ENCODE data around the gene FKBP1B. TPM values are rescaled to one million over a fixed set of nuclear protein-coding genes. Genes with fewer than 3 reads are reported as not detected.

The FKBP1B gene
- total RNA-seq, 1 experiment from 2014 or later, result 11.8 TPM

DNA sequence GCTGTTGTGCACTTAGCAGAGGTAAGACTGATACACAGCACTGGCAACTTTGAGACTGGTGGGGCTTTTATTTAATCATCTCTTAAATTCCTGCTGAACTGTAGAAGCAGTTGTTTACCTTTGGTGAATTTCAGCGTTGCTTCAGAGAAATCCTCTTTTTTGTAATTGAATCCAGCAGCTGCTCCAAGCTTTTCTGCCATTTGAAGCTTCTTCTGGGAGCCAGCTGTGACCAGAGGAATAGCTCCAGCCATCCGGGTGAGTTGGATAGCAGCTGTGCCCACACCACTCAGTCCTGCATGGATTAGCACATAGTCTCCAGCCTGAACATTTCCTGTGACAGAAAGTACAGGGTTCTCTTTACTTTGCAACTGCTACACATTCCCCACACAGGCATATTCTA is 31.2 kb downstream of the FKBP1B start:
- H4K20me1 ChIP-seq (ENCODE audit: insufficient read depth), result no peaks in the 10 kb centered on the region
- H3K9me3 ChIP-seq (ENCODE audit: control insufficient read depth in 1 of 2, insufficient read depth in 1 of 2, low read depth in 1 of 2, low read length in 2 of 2), result no peaks in the 10 kb centered on the region
- no peak overlapping the region for H3K4me3 ChIP-seq (replicated peaks in 1 of 2; ENCODE audit: low read depth in 1 of 2, low read length in 2 of 2)
- intact Hi-C loops (cut with micrococcal nuclease), result loop anchor here (5.0 kb wide), 1 partner anchor 258 kb away; no protein-coding TSS in a partner anchor
- RAD21 ChIA-PET (ENCODE audit: low non-redundant PET in 1 of 2, low total read pairs in 2 of 2, uncharacterized antibody in 2 of 2, unreplicated experiment in 2 of 2), result no interaction called here
- no peaks in the 10 kb centered on the region for H3K27me3 ChIP-seq (ENCODE audit: insufficient read depth, low read length)
- no peak overlapping the region for H3K27ac ChIP-seq (ENCODE audit: low read depth, low read length)
- POLR2A ChIA-PET, result no interaction called here
- DNase-seq (ENCODE audit: low read depth, low spot score) (no peak), ATAC-seq (no peak)
- H3K4me1 ChIP-seq (ENCODE audit: control insufficient read depth in 1 of 2, insufficient read depth in 2 of 2, low read length in 2 of 2), result peaks cover 11 to 26% of the 10 kb centered on the region in 2 experiments
- TF ChIP-seq SIN3A (IDR thresholded peaks at IDR 0.05; ENCODE audit: low read depth) (no peak), POLR2AphosphoS5 (IDR thresholded peaks at IDR 0.05; ENCODE audit: low read depth, low read length) (0 out of 2 replicates have a peak, but pooled peaks have one; percentile 9), POLR2A (IDR thresholded peaks at IDR 0.05; ENCODE audit: borderline replicate concordance, extremely low read depth, insufficient read depth, insufficient read length) (no peak), EZH2 (IDR thresholded peaks at IDR 0.05) (no peak), ZNF274 (IDR thresholded peaks at IDR 0.05; ENCODE audit: low read depth, low read length) (no peak), SP1 (IDR thresholded peaks at IDR 0.05; ENCODE audit: low read depth) (no peak)
- TF ChIP-seq, protein P1, sequence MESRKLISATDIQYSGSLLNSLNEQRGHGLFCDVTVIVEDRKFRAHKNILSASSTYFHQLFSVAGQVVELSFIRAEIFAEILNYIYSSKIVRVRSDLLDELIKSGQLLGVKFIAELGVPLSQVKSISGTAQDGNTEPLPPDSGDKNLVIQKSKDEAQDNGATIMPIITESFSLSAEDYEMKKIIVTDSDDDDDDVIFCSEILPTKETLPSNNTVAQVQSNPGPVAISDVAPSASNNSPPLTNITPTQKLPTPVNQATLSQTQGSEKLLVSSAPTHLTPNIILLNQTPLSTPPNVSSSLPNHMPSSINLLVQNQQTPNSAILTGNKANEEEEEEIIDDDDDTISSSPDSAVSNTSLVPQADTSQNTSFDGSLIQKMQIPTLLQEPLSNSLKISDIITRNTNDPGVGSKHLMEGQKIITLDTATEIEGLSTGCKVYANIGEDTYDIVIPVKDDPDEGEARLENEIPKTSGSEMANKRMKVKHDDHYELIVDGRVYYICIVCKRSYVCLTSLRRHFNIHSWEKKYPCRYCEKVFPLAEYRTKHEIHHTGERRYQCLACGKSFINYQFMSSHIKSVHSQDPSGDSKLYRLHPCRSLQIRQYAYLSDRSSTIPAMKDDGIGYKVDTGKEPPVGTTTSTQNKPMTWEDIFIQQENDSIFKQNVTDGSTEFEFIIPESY (IDR thresholded peaks at IDR 0.05; ENCODE audit: extremely low read depth, insufficient replicate concordance, low read length), result no peak
- H2AFZ ChIP-seq (ENCODE audit: low read depth, low read length, poor library complexity, severe bottlenecking), result no peak overlapping the region
- BruUV-seq (replicated peaks), result no TSS peak
- CTCF ChIA-PET, result no interaction called here
- no peaks in the 10 kb centered on the region; a peak in 2 of 4 replicates for H3K36me3 ChIP-seq (ENCODE audit: control insufficient read depth in 1 of 2, insufficient read depth in 2 of 2, low read length in 2 of 2)
- H3K79me2 ChIP-seq (ENCODE audit: insufficient read depth, low read length), result peaks cover 4% of the 10 kb centered on the region
- no peaks in the 10 kb centered on the region for H3K9me2 ChIP-seq (ENCODE audit: insufficient read depth)
- no peak overlapping the region for H3K4me2 ChIP-seq (ENCODE audit: low read length)
- H3K9ac ChIP-seq (ENCODE audit: low read length), result no peak overlapping the region
